ENCODE measurements around the gene GAK. TPM values are rescaled to one million over a fixed set of nuclear protein-coding genes. Genes with fewer than 3 reads are reported as not detected.
"Not testable (repeated sequence)": the region's sequence is repeated elsewhere in the genome, so short reads cannot be mapped to it uniquely, and the experiment has no call there.

The GAK gene
- total RNA-seq, 1 experiment from 2014 or later, result 86.6 TPM

- H3K4me1 ChIP-seq (ENCODE audit: control insufficient read depth, insufficient read depth, low read length); intact Hi-C loops (cut with micrococcal nuclease; ENCODE audit: unreplicated experiment); in situ Hi-C loops (cut with HindIII; ENCODE audit: low pct_unique_long_range_greater_than_20kb, low sequenced_read_pairs); BruUV-seq (replicated peaks); H3K27ac ChIP-seq (ENCODE audit: low read length); ATAC-seq; H3K27me3 ChIP-seq (ENCODE audit: control insufficient read depth, insufficient read depth, low read length); H3K4me3 ChIP-seq (ENCODE audit: low read depth in 2 of 2, low read length in 2 of 2); POLR2A ChIA-PET; DNase-seq (ENCODE audit: low read depth, low spot score); H3K36me3 ChIP-seq (ENCODE audit: control insufficient read depth, insufficient read depth, low read length); H3K9me3 ChIP-seq (ENCODE audit: control insufficient read depth, insufficient read depth, low read depth, low read length); CTCF ChIA-PET: not testable (repeated sequence)
Measured at GRCh38 chr4:976016-976415, 43.9 kb upstream of the GAK start.

DNA sequence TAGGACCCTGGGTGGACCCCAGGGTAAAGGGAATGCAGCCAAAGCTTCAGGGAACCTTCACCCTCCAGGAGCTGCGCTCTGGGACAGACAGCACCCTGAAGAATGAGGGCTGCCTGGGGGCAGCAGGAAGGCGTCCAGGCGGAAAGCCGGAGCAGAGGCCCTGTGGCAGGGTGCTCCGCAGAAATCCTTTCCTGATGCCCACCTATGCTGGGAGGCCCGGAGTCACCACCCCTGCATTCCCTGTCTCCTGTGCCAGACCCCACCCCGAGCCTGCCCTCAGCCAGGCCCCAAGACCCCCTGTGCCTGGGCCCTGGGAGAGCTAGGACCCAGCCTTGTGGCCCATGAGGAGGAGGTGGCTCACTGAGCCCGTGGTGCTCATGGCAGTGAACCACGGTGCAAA lies 42.6 kb upstream of the GAK start:
- no peak overlapping the region for H3K27ac ChIP-seq (ENCODE audit: low read length)
- ChIA-PET CTCF (no interaction called here), POLR2A (no interaction called here)
- TF ChIP-seq REST (IDR thresholded peaks at IDR 0.05; ENCODE audit: insufficient read depth in 1 of 2, low read depth in 2 of 2, low read length in 1 of 2) (no peak), TCF7L2 (IDR thresholded peaks at IDR 0.05; ENCODE audit: low read depth, low read length) (no peak), SIN3A (IDR thresholded peaks at IDR 0.05; ENCODE audit: borderline replicate concordance, insufficient read depth, low read depth, low read length) (no peak), CTCF (IDR thresholded peaks at IDR 0.05) (no peak), POLR2AphosphoS5 (IDR thresholded peaks at IDR 0.05; ENCODE audit: low read depth, low read length) (no peak)
- ATAC-seq, result no peak
- H3K4me3 ChIP-seq (ENCODE audit: low read depth in 2 of 2, low read length in 2 of 2), result no peak overlapping the region
- no peaks in the 10 kb centered on the region for H3K9me3 ChIP-seq (ENCODE audit: control insufficient read depth, insufficient read depth, low read depth, low read length)
- peaks cover 9% of the 10 kb centered on the region; the same call in 1 of the 2 replicates for H3K4me1 ChIP-seq (ENCODE audit: control insufficient read depth, insufficient read depth, low read length)
- no peaks in the 10 kb centered on the region for H3K27me3 ChIP-seq (ENCODE audit: control insufficient read depth, insufficient read depth, low read length)
- in situ Hi-C loops (cut with HindIII; ENCODE audit: low pct_unique_long_range_greater_than_20kb, low sequenced_read_pairs) (no loop called here), intact Hi-C loops (cut with micrococcal nuclease; ENCODE audit: unreplicated experiment) (no loop called here)
- no TSS peak for BruUV-seq (replicated peaks)
- H3K36me3 ChIP-seq (ENCODE audit: control insufficient read depth, insufficient read depth, low read length), result no peaks in the 10 kb centered on the region
- DNase-seq (ENCODE audit: low read depth, low spot score), result no peak

DNA sequence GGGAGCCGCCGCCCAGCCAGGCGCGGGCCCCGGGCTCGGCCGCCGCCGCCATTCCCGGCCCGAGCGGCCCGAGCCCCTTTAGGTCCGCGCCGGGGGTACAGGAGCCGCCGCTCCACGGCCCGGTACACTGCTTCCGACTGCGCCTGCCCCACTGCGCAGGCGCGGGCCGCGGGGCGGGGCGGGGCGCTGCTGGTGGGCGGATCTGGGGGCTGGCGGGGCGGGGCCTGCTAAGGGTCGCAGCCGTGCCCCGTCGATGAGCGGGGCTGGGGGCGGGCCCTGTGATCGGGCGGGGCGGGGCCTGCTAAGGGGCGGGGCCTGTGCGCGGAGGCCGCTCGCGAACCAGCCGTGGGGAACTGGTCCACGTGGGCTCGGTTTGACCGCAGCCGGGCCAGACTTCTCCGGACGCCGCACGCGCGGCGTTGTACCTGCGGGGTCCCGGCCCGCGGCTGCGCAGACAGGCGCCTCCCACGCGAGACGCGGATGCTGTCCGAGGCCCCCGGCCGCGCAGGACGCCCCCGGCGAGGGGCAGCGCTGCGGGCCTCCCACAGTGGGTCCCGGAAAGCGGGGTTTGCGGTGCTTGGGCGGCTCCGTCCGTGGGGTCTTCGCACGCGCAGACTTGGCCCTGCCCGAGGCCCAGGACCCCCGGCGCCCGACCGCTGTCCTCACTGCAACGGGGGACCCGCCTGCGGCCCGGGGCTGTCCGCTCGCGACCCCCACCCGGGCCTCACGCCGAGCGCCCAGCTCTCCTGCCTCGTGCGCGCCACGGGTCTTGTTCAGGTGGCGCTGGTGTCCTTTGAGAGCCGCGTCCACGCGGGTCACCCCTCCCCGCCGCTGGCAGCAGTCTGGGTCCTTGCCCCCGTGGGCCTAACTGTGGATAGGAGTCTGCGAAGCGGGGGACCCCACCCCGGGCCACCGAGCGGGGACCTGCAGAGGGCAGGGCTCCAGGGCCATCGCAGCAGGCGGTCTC lies 41.6 kb upstream of the GAK start, which contains the start of gene DGKQ:
DGKQ (minus strand) TSS at position 139 of the 967 bp plus-strand sequence; CDS start at position 52, 87 bp downstream.
- no peak for TF ChIP-seq CTCF (IDR thresholded peaks at IDR 0.05)
- no peak for TF ChIP-seq SIN3A (IDR thresholded peaks at IDR 0.05; ENCODE audit: borderline replicate concordance, insufficient read depth, low read depth, low read length)
- no peak for TF ChIP-seq POLR2AphosphoS5 (IDR thresholded peaks at IDR 0.05; ENCODE audit: low read depth, low read length)
- no peak for TF ChIP-seq TCF7L2 (IDR thresholded peaks at IDR 0.05; ENCODE audit: low read depth, low read length)
- no peak for TF ChIP-seq REST (IDR thresholded peaks at IDR 0.05; ENCODE audit: insufficient read depth in 1 of 2, low read depth in 2 of 2, low read length in 1 of 2)
- CTCF ChIA-PET, result no interaction called here
- no TSS peak for BruUV-seq (replicated peaks)
- POLR2A ChIA-PET, result no interaction called here
- intact Hi-C loops (cut with micrococcal nuclease; ENCODE audit: unreplicated experiment), result no loop called here
- Histone ChIP-seq H3K4me3 (ENCODE audit: low read depth in 2 of 2, low read length in 2 of 2) (peak within 1 kb of the TSS; percentile 56 to 62), H3K27ac (ENCODE audit: low read length) (peak within 1 kb of the TSS; percentile 17; the same call in 1 of the 2 replicates), H3K36me3 (ENCODE audit: control insufficient read depth, insufficient read depth, low read length) (no peaks in the 10 kb centered on the region), H3K9me3 (ENCODE audit: control insufficient read depth, insufficient read depth, low read depth, low read length) (no peaks in the 10 kb centered on the region), H3K27me3 (ENCODE audit: control insufficient read depth, insufficient read depth, low read length) (no peaks in the 10 kb centered on the region), H3K4me1 (ENCODE audit: control insufficient read depth, insufficient read depth, low read length) (peaks cover 6% of the 10 kb centered on the region; the same call in 1 of the 2 replicates)
- ATAC-seq, result peak; percentile 84
- no peak for DNase-seq (ENCODE audit: low read depth, low spot score)
- in situ Hi-C loops (cut with HindIII; ENCODE audit: low pct_unique_long_range_greater_than_20kb, low sequenced_read_pairs), result no loop called here

Data from Panc1 (cell line).